ENCODE measurements around the gene CNTNAP2.

DNA sequence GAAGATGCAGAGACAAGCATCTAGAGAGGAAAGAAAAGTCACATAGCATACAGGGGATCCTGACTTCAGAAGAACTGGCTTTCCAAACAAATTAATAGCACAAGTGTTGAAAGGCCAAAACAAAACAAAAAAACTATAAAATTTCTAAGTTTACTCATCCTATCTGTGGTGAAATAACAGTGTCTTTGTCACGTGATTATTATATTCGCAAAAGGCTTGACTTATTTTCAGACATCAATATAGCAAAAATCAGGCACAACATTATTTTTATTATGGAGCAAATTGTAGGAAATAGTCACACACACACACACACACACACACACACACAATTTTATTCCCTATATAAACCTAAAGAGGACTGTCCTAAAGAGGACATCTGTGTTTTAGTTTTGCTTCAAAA is 272.3 kb downstream of the CNTNAP2 start:
- no peak for TF ChIP-seq SP1 (IDR thresholded peaks at IDR 0.05)
- TF ChIP-seq PKNOX1 (IDR thresholded peaks at IDR 0.05): no peak
- TF ChIP-seq BHLHE40 (IDR thresholded peaks at IDR 0.05; ENCODE audit: borderline replicate concordance): no peak
- no peak for TF ChIP-seq L3MBTL2 (conservative IDR thresholded peaks at IDR 0.05)
- no peak for TF ChIP-seq SUZ12 (IDR thresholded peaks at IDR 0.05)
- no peak for TF ChIP-seq NFRKB (IDR thresholded peaks at IDR 0.05)
- TF ChIP-seq FOXA1 (IDR thresholded peaks at IDR 0.05): no peak
- TF ChIP-seq CTBP1 (IDR thresholded peaks at IDR 0.05; ENCODE audit: borderline replicate concordance): no peak
- TF ChIP-seq TARDBP (IDR thresholded peaks at IDR 0.05): no peak
- no peak for TF ChIP-seq FOXK2 (IDR thresholded peaks at IDR 0.05)
- TF ChIP-seq LEF1 (IDR thresholded peaks at IDR 0.05; ENCODE audit: borderline replicate concordance): no peak
